Glutamatergic neuron (in vitro differentiated cells): Measurements from ENCODE around the gene BUB1B. TPM values are rescaled to one million over a fixed set of nuclear protein-coding genes. Genes with fewer than 3 reads are reported as not detected.
A peak's percentile ranks its signal among the peaks of the same experiment; 100 is the strongest.

Source experiments
- DNase-seq: peaks from one replicate; pipeline ENCODE4 v3.0.0; 2022
- H3K27ac Mint-ChIP-seq: one replicate; pipeline ENCODE4 v1.8.0; 2020; ENCODE audit warnings: mild to moderate bottlenecking, mixed read lengths, inconsistent platforms; ENCODE audit not compliant: unreplicated experiment
- H3K27me3 Mint-ChIP-seq: one replicate; pipeline ENCODE4 v1.8.0; 2020; ENCODE audit warnings: mild to moderate bottlenecking, moderate library complexity, mixed read lengths, inconsistent platforms; ENCODE audit not compliant: unreplicated experiment
- H3K36me3 Mint-ChIP-seq: one replicate; pipeline ENCODE4 v1.8.0; 2020; ENCODE audit warnings: mild to moderate bottlenecking, mixed read lengths, inconsistent platforms; ENCODE audit not compliant: unreplicated experiment
- H3K4me1 Mint-ChIP-seq: one replicate; pipeline ENCODE4 v1.8.0; 2020; ENCODE audit warnings: mild to moderate bottlenecking, low read depth, mixed read lengths, inconsistent platforms; ENCODE audit not compliant: unreplicated experiment
- H3K4me3 Mint-ChIP-seq: one replicate; pipeline ENCODE4 v1.8.0; 2020; ENCODE audit warnings: mild to moderate bottlenecking, mixed read lengths, inconsistent platforms; ENCODE audit not compliant: unreplicated experiment
- H3K9me3 Mint-ChIP-seq: one replicate; pipeline ENCODE4 v1.8.0; 2020; ENCODE audit warnings: mild to moderate bottlenecking, moderate library complexity, mixed read lengths, inconsistent platforms; ENCODE audit not compliant: unreplicated experiment
- CTCF ChIP-seq: fragments of 200-600 bp; sonication (generic); IDR thresholded peaks from one replicate; pipeline ENCODE4 v1.5.0; 2021; ENCODE audit not compliant: partially characterized antibody, unreplicated experiment
- total RNA-seq: library from RNA; stranded (reverse); fragmentation: NEBNext Ultra II Directional; extraction: Animal tissue kit (Norgen Biotek cat#: 25700); gene quantifications from one replicate; pipeline ENCODE4 v1.2.1, GENCODE V29; 2021; ENCODE audit not compliant: unreplicated experiment

BUB1B gene
- total RNA-seq, 1 donor from 2014 or later, result 16.5 TPM

DNA sequence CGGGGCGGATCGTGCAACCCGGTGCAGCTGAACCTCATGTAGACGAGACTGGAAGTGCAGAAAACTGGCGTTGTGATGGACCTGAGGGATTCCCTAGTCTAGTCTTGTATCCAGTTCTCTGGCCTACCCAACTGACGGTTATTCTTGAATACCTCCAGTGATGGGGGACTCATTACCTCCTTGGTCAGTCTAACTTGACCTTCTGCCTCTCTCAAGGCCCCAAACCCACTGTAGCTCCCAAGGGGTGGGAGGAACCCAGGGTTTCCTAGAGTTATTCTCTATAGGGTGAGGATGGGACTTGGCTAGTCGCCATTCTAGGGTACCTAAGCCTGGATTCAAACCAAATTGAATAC lies 89.4 kb downstream of the BUB1B start:
- no peak overlapping the region for H3K4me3 Mint-ChIP-seq
- no peak for TF ChIP-seq CTCF
- DNase-seq, result no peak
- H3K9me3 Mint-ChIP-seq, result peaks cover 2% of the 10 kb centered on the region
- H3K4me1 Mint-ChIP-seq, result peaks cover 8% of the 10 kb centered on the region
- H3K27ac Mint-ChIP-seq, result no peak overlapping the region
- peaks cover 16% of the 10 kb centered on the region for H3K27me3 Mint-ChIP-seq
- no peaks in the 10 kb centered on the region for H3K36me3 Mint-ChIP-seq

DNA sequence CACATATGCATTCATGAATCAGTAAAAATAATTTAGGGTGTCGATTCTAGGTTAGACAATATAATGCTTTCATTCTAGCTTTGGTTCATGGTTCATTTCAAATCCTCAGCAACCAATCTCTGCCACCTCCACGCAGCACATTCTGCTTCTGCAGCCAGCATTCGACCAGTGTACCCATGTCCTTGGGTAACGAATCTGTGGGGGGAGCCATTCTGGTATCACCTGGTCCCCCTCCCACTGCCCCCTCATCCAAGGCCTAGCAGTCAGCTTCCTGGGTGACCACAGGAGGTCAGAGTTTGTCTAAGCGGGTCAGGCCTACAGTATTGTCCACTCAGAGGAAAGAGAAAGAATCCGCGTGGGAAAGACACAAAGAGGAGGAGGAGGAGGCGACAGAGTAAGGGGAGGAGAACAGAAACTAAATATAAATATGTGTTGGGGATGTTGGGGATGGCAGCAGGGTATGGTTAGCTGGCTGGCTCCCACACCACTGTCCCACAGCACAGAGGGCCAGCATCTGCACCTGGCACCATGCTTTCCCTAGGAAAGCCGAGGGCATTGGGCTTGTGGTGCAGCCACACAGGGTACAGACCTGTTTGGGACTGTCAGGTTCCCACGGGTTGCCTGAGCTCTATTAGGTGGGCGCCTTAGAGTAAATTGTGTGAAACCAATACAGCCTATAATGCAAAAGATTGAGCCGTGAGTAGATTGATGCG lies 90.1 kb downstream of the BUB1B start:
- peaks cover 2% of the 10 kb centered on the region for H3K9me3 Mint-ChIP-seq
- peak overlapping the region; percentile 22 for H3K4me3 Mint-ChIP-seq
- no peaks in the 10 kb centered on the region for H3K36me3 Mint-ChIP-seq
- H3K4me1 Mint-ChIP-seq, result peaks cover 13% of the 10 kb centered on the region
- no peak for DNase-seq
- no peak overlapping the region for H3K27ac Mint-ChIP-seq
- H3K27me3 Mint-ChIP-seq, result peaks cover 17% of the 10 kb centered on the region
- TF ChIP-seq CTCF, result no peak

DNA sequence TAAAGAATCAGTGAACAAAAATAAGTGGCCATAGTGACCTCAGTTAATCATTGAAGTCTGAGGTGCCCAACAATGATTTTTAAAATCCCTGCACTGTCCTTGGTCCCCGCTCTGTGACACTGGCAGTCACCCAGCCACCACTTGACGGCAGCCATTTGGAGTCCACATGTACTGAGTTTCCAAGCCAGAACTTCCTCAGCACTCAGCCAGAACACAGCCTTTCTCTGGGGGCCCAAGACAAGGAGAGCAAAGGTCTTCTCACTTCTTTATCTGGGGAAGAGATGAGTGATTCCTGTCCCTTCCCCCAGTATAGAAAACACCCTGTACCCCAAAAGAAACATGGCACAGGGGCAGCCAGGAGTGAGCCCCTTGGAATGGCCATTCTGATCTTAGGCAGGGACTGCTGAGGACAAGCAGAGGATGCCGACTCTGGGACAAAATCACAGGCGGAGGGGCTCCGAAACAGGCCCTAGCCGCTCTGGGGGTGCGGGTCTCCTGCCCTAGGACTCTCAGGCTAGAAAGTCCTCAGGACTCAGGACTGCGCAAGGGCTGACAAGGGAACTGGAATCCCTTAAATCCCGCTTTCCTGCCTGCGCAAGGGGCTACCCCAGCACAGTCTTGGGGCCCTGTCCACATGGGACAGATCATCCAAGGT lies 90.7 kb downstream of the BUB1B start:
- Mint-ChIP-seq H3K4me3 (peak overlapping the region; percentile 38), H3K4me1 (peaks cover 15% of the 10 kb centered on the region), H3K27me3 (peaks cover 17% of the 10 kb centered on the region), H3K36me3 (no peaks in the 10 kb centered on the region), H3K27ac (no peak overlapping the region), H3K9me3 (peaks cover 2% of the 10 kb centered on the region)
- no peak for TF ChIP-seq CTCF
- no peak for DNase-seq

DNA sequence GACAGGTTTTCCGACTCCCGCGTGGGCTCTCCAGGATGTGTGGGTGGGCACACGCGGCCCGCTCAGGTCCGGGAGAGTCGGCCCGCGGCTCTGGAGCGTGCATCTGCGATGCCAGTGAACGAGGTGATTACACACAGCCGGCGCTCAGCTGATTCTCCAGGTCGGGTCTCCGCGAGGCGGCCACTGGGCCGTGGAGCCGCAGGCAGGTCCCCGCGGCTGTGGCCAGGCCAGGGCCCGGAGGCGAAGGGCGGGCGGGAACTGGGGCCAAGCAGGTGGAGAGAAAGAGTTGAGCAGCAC lies 91.2 kb downstream of the BUB1B start:
- H3K36me3 Mint-ChIP-seq, result no peaks in the 10 kb centered on the region
- TF ChIP-seq CTCF, result no peak
- H3K27me3 Mint-ChIP-seq, result peaks cover 17% of the 10 kb centered on the region
- no peak overlapping the region for H3K27ac Mint-ChIP-seq
- H3K9me3 Mint-ChIP-seq, result peaks cover 2% of the 10 kb centered on the region
- H3K4me3 Mint-ChIP-seq, result peak overlapping the region; percentile 38
- no peak for DNase-seq
- H3K4me1 Mint-ChIP-seq, result peaks cover 17% of the 10 kb centered on the region

GRCh38 chr15:40252438-40253166 lies 91.7 kb downstream of the BUB1B start:
- no peak for DNase-seq
- H3K27ac Mint-ChIP-seq, result no peak overlapping the region

More at GRCh38 chr15:40252438-40253166, 91.7 kb downstream of the BUB1B start:
- Mint-ChIP-seq H3K9me3 (peaks cover 2% of the 10 kb centered on the region), H3K27me3 (peaks cover 17% of the 10 kb centered on the region), H3K4me1 (peaks cover 17% of the 10 kb centered on the region), H3K36me3 (no peaks in the 10 kb centered on the region), H3K4me3 (peak overlapping the region; percentile 49)
- TF ChIP-seq CTCF, result no peak
